H7 (cell line): Measurements from ENCODE around the gene SLC39A11. TPM values are rescaled to one million over a fixed set of nuclear protein-coding genes. Genes with fewer than 3 reads are reported as not detected.
"Not testable (repeated sequence)": the region's sequence is repeated elsewhere in the genome, so short reads cannot be mapped to it uniquely, and the experiment has no call there.

ENCODE experiments used
- DNase-seq: peaks from one replicate; pipeline ENCODE4 v3.0.0; 2012
- H3K27me3 ChIP-seq: 2 replicates; pipeline ENCODE4 v1.6.0; 2011; ENCODE audit warnings: mild to moderate bottlenecking, low read length; ENCODE audit not compliant: control insufficient read depth, insufficient read depth
- H3K36me3 ChIP-seq: replicated peaks from 2 replicates; pipeline ENCODE4 v1.5.1; 2011; ENCODE audit warnings: low read length; ENCODE audit not compliant: control insufficient read depth, insufficient read depth
- H3K4me3 ChIP-seq: 2 replicates; pipeline ENCODE4 v1.5.1; 2011; ENCODE audit warnings: low read depth, mild to moderate bottlenecking, control low read depth, low read length, moderate library complexity; ENCODE audit not compliant: insufficient read depth
- total RNA-seq: library from RNA; depleted of rRNA; stranded (reverse); fragments of >200 nt; shearing (Covaris generic); gene quantifications from 2 replicates; pipeline ENCODE4 v1.2.3, GENCODE V29; 2014

The SLC39A11 gene
- total RNA-seq, 1 experiment from 2014 or later = 6.8 TPM

DNA sequence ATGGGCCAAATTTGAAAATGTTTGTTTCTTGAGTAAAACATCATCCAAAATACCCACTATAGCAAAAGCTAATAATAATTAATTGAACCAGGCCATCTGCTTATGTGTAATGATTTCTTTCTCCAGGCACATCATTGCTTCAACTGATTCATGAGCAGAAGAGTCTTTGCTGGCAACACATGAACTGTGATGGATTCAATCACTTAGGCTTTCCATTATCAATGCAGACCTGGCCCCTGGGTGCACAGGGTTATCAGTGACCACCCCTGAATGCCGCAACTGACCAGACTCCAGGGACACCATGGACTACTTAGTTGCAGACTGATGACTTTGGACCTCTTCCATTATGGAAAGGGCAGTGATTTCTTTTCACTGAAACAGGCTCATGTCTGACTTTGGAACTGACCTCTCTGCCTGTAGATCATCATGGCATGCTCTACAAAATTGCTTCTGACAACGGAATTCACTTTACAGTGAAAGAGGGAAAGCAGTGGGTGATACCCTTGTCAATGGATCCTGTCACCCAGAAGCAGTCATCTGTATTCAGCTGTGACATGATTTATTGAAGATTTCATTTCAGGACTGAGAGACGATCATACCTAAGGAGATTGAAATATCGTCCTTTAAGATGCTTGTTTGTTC lies 448.8 kb downstream of the SLC39A11 start:
- DNase-seq = no peak
- Histone ChIP-seq H3K36me3 (no peaks in the 10 kb centered on the region), H3K4me3 (no peak overlapping the region), H3K27me3 (no peaks in the 10 kb centered on the region)

- H3K36me3 ChIP-seq = no peaks in the 10 kb centered on the region
Measured at GRCh38 chr17:72642720-72643119, 449.8 kb downstream of the SLC39A11 start.

GRCh38 chr17:72640415-72641165 lies 451.9 kb downstream of the SLC39A11 start:
- Histone ChIP-seq H3K27me3 (no peaks in the 10 kb centered on the region), H3K4me3 (no peak overlapping the region), H3K36me3 (no peaks in the 10 kb centered on the region)
- DNase-seq = peak; percentile 62

More at GRCh38 chr17:72642720-72643119, 449.8 kb downstream of the SLC39A11 start:
- DNase-seq = no peak
- Histone ChIP-seq H3K4me3 (no peak overlapping the region), H3K27me3 (no peaks in the 10 kb centered on the region)

- Histone ChIP-seq H3K27me3 (no peaks in the 10 kb centered on the region), H3K36me3 (no peaks in the 10 kb centered on the region), H3K4me3 (no peak overlapping the region)
- DNase-seq = no peak
Measured at GRCh38 chr17:72639711-72640110, 452.8 kb downstream of the SLC39A11 start.

- DNase-seq, H3K27me3 ChIP-seq, H3K4me3 ChIP-seq: not testable (repeated sequence)
Measured at GRCh38 chr17:72638932-72639331, 453.6 kb downstream of the SLC39A11 start.

GRCh38 chr17:72635034-72635635 lies 457.4 kb downstream of the SLC39A11 start:
- Histone ChIP-seq H3K36me3 (no peaks in the 10 kb centered on the region), H3K4me3 (no peak overlapping the region), H3K27me3 (no peaks in the 10 kb centered on the region)
- DNase-seq = no peak

More at GRCh38 chr17:72638932-72639331, 453.6 kb downstream of the SLC39A11 start:
- not testable (repeated sequence) for H3K36me3 ChIP-seq

- H3K27me3 ChIP-seq = no peaks in the 10 kb centered on the region
- DNase-seq = no peak
Measured at GRCh38 chr17:72634621-72635020, 457.9 kb downstream of the SLC39A11 start.

GRCh38 chr17:72631949-72632684 lies 460.4 kb downstream of the SLC39A11 start:
- no peak for DNase-seq
- H3K27me3 ChIP-seq = no peaks in the 10 kb centered on the region

More at GRCh38 chr17:72634621-72635020, 457.9 kb downstream of the SLC39A11 start:
- H3K4me3 ChIP-seq = no peak overlapping the region
- no peaks in the 10 kb centered on the region for H3K36me3 ChIP-seq

GRCh38 chr17:72631568-72631948 lies 460.9 kb downstream of the SLC39A11 start:
- H3K27me3 ChIP-seq = no peaks in the 10 kb centered on the region
- no peak for DNase-seq
- H3K36me3 ChIP-seq = no peaks in the 10 kb centered on the region
- H3K4me3 ChIP-seq = no peak overlapping the region

More at GRCh38 chr17:72631949-72632684, 460.4 kb downstream of the SLC39A11 start:
- H3K36me3 ChIP-seq = no peaks in the 10 kb centered on the region
- no peak overlapping the region for H3K4me3 ChIP-seq

DNA sequence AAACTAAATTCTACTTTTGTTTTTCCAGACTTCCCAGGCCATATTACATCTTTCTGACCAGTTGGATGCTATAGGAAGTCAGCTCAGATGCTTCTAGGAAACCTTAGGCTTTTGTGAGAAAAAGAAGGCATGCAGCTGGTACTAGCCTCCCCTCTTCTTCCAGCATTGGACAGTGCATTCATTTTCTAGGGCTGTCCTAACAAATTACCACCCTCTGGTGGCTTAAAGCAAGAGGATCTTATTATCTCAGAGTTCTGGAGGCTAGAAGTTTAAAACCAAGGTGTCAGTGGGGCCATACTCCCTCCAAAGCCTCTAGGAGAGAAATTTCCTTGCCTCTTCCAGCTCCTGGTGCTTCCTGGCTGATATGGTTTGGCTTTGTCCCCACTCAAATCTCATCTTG lies 467.8 kb downstream of the SLC39A11 start:
- Histone ChIP-seq H3K4me3 (no peak overlapping the region), H3K27me3 (no peaks in the 10 kb centered on the region), H3K36me3 (no peaks in the 10 kb centered on the region)
- no peak for DNase-seq

DNA sequence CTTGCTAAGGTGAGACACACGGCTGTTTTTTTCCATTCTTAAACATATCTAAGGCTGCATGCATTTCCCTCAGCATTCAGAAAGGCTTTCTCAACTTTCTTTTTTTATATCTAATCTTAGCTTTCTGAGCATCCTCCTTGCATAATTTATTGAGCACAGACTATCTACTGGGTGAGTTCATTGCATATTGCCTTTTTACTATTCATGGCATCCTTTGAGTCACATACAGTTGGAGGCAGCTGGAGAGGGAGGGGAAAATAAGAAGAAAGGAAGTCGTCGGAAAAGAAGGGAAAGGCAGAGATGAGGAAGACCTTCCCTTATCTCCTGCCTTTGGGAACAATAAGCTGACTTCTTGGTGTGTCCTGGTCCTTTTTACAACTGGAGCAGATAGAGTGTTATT lies 468.3 kb downstream of the SLC39A11 start:
- no peaks in the 10 kb centered on the region for H3K27me3 ChIP-seq
- no peak for DNase-seq
- no peaks in the 10 kb centered on the region for H3K36me3 ChIP-seq
- H3K4me3 ChIP-seq = no peak overlapping the region

DNA sequence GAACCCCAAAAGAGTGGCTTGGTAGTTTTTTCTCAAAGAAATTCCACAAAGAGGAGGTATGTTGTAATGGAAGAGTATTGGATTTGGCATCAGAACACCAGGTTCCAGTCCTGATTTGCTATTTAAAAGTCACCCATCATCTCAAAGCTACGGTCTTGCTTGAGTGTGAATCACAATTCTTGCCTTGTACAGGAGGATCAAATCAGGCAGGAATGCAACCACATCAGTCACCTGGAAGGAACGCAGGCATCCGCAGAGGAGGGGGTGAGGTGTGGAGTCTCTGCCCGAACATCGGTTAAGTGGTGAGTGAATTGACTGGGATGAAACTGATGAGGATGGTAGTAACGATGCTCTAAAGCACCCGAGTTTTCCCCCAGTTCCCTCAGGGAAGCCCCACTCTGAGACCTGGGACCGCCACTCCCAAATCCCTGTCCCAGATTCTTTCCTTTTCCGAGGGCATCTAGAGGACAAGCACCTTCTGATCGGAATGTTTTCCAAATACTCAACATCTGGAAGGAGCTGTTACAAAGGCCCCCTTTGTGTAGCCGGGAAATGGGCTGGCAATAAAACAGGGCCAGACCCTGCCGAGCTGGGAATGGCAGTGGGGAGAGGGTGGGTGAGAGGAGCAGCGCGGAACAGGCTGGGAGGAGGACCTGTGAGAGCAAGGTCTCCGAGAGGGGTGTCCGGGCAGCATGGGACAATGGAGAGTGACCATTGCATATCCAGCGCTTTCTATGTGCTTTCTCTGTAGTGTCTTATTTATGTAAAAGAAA lies 469.6 kb downstream of the SLC39A11 start:
- H3K4me3 ChIP-seq = no peak overlapping the region
- H3K27me3 ChIP-seq = no peaks in the 10 kb centered on the region

DNA sequence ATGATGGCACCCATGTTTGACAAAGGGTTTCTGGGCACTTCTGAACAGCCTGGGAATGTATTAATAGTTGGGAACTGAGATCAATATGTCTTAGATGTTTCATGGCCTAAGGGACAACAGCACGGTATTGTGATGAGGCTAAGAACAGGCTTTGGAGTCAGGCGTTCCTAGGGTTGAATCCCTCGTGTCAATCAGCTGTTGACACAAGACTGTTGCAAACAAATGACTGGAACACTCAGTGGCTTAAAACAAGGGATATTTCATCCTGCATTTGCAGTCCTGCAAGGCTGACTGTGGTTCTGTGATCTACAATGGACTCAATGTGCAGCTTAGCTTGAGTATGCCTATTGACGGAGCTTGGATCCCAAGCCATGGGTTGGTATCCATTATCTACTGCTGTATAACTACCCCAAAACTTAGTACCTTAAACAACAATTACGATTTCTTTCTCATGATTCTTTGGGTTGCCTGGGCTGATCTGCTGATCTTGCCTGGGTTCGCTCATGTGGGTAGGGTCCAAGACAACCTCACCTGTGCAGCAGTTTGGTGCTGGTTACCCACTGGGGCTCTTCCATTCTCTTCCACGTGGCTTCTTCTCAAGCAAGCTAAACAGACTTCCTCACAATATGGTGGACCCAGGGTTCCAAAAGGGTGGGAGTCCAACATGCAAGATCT lies 472.4 kb downstream of the SLC39A11 start:
- DNase-seq = no peak
- Histone ChIP-seq H3K36me3 (no peaks in the 10 kb centered on the region), H3K27me3 (no peaks in the 10 kb centered on the region), H3K4me3 (no peak overlapping the region)

More for the DNA sequence above, 469.6 kb downstream of the SLC39A11 start:
- DNase-seq = no peak
- no peaks in the 10 kb centered on the region for H3K36me3 ChIP-seq
